Activated naive CD4-positive, alpha-beta T cell treated with anti-CD3 and anti-CD28 coated beads, Interleukin-2, amount 10 ng/mL, durations not matched to agents 7 days and 5 days (primary cell): ENCODE data around the gene SLC28A3.

Experiments
- CTCF ChIA-PET: fragments of 350-600 bp; sonication (Branson Sonifier 250); formaldehyde crosslinking; loops from one replicate; lab custom pipeline; 2021; ENCODE audit warnings: antibody characterized with exemption; lab: Charles Lee
- DNase-seq: peaks from one replicate; pipeline ENCODE4 v3.0.0-alpha.2; 2020
- H3K27ac Mint-ChIP-seq: one replicate; pipeline ENCODE4 v1.8.0; 2021; ENCODE audit warnings: mild to moderate bottlenecking, moderate library complexity, mixed read lengths
- H3K27me3 Mint-ChIP-seq: one replicate; pipeline ENCODE4 v1.8.0; 2021; ENCODE audit warnings: mild to moderate bottlenecking, mixed read lengths
- H3K36me3 Mint-ChIP-seq: one replicate; pipeline ENCODE4 v1.8.0; 2021; ENCODE audit warnings: mixed read lengths
- H3K4me1 Mint-ChIP-seq: one replicate; pipeline ENCODE4 v1.8.0; 2021; ENCODE audit warnings: mixed read lengths
- H3K4me3 Mint-ChIP-seq: one replicate; pipeline ENCODE4 v1.8.0; 2021; ENCODE audit warnings: mild to moderate bottlenecking, moderate library complexity, mixed read lengths
- H3K9me3 Mint-ChIP-seq: one replicate; pipeline ENCODE4 v1.8.0; 2021; ENCODE audit warnings: mixed read lengths

The SLC28A3 gene

DNA sequence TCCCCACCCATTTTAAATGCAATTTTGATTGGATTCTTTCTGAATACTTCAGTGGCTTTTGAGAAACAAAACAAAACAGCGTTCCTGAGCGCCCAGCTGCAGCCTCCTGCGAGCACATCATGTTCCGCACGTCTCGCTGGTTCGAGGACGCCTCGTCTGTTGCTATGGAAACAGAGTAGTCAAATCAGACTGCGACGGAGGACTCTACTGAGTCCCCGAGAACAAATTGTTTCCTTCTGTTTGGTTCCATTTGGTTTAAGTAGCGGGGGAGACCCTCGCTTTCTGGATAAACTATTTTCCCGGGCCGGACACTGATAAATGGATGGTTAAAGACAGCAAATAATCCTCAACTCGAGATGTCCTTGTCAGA lies 69.0 kb downstream of the SLC28A3 start:
- peaks cover 24% of the 10 kb centered on the region for H3K4me1 Mint-ChIP-seq
- H3K9me3 Mint-ChIP-seq = no peaks in the 10 kb centered on the region
- DNase-seq = peak; percentile 80
- no peaks in the 10 kb centered on the region for H3K36me3 Mint-ChIP-seq
- peaks cover 10% of the 10 kb centered on the region for H3K27me3 Mint-ChIP-seq
- CTCF ChIA-PET = interaction anchor here (2.6 kb wide), 1 partner anchor 14 kb away, joined by 10 read pairs; no protein-coding TSS in a partner anchor
- peak overlapping the region; percentile 70 for H3K4me3 Mint-ChIP-seq
- peak overlapping the region; percentile 59 for H3K27ac Mint-ChIP-seq

DNA sequence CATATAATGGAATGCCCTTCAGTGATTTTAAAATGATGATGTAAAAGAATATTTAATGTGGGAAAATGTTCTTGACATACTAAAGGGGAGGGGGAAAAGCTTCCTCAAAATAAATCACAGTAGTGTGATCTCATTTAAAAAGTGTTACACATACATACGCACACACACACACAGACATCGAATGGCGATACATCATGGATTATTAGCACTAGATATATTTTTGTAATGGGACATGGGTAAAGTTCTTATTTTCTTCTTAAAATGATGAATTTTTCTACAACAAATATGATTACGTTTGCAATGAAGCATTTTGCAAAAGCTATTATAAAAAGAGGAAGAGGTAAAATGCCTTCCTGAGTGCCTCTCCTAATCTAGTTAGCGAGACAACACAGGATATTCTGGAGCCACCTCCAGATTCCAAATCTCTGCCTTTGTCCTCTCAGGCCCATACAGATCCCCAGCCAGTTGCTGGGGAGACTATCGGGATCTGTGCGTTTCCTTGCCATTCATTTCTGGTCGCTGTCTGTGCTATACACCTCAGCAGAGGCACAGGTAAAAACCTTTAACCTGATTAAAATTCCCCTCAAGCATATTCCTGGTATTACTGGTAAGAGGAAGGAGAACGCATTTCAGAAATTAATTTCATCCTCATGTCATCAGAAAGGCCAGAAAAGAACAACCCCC lies 69.6 kb downstream of the SLC28A3 start:
- Mint-ChIP-seq H3K9me3 (no peaks in the 10 kb centered on the region), H3K4me3 (peak overlapping the region; percentile 70), H3K27ac (peak overlapping the region; percentile 59), H3K4me1 (peaks cover 29% of the 10 kb centered on the region), H3K36me3 (no peaks in the 10 kb centered on the region), H3K27me3 (peaks cover 10% of the 10 kb centered on the region)
- DNase-seq = no peak
- CTCF ChIA-PET = interaction anchor here (0.9 to 2.6 kb wide), 3 partner anchors 15 to 44 kb away, joined by 3 to 10 read pairs (median 3); no protein-coding TSS in a partner anchor

DNA sequence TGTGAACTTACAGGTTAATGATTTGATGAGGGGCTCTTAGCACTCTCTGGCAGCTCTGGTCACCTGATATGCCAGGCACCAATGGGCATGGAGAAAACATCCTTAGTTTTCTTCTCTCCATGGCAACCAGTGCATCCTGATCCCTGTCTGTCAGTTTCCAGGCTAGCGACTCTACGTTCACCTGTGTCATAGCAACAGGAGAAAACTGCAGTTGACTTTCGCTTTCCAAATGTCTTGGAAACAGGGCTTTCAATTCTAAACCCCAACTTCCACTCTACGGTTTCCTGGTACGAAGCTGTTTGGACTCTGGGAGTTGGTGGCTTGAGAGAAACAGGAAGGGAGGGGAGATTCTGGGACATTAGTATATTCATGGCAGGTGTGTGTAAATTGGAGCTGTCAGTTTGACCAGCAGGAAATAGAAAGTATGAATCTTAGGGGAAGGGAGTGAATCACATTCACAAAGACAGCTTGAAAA lies 74.4 kb downstream of the SLC28A3 start:
- Mint-ChIP-seq H3K4me1 (peaks cover 15% of the 10 kb centered on the region), H3K36me3 (no peaks in the 10 kb centered on the region), H3K9me3 (no peaks in the 10 kb centered on the region), H3K4me3 (peak overlapping the region; percentile 11), H3K27ac (no peak overlapping the region), H3K27me3 (no peaks in the 10 kb centered on the region)
- CTCF ChIA-PET = interaction anchor here (1.1 to 2.4 kb wide), 5 partner anchors 11 to 346 kb away, joined by 3 to 17 read pairs (median 4); no protein-coding TSS in a partner anchor
- DNase-seq = peak; percentile 36

DNA sequence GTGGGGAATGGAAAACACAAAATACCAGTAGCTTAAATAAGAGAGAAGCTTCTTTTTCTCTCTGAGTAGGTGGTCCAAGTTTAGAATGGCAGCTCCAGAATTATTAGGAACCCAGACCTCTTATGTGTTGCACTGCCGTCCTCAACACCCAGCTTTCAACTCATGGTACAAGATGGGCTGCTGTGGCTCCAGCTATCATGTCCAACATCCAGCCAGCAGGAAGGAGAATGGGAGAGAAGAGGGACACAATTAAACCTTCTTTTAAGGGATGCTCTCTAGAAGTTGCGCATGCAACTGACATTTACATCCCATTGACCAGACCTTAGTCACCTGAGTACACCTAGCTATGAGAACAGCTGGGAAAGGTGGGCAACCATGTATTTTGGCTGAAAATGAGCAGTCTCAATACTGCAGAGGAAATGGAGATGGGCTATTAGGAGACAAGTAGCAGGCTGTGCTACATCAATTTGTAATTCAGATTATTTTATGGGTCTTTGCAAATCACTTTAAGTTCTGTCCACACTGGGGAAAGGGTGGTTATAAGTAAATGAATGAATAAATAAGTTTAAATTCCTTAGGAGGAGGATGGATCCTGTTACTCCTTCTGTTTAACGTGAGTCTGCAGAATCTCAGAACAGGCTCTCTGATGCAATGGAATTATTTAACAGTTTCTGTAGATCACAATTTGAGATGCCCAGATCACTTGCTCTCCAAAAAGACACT lies 76.1 kb downstream of the SLC28A3 start:
- no peaks in the 10 kb centered on the region for H3K36me3 Mint-ChIP-seq
- H3K4me1 Mint-ChIP-seq = peaks cover 12% of the 10 kb centered on the region
- CTCF ChIA-PET = interaction anchor here (0.7 to 2.4 kb wide), 5 partner anchors 30 to 327 kb away, joined by 4 to 23 read pairs (median 5); no protein-coding TSS in a partner anchor
- no peak for DNase-seq
- H3K4me3 Mint-ChIP-seq = no peak overlapping the region
- no peak overlapping the region for H3K27ac Mint-ChIP-seq
- no peaks in the 10 kb centered on the region for H3K27me3 Mint-ChIP-seq
- H3K9me3 Mint-ChIP-seq = no peaks in the 10 kb centered on the region

DNA sequence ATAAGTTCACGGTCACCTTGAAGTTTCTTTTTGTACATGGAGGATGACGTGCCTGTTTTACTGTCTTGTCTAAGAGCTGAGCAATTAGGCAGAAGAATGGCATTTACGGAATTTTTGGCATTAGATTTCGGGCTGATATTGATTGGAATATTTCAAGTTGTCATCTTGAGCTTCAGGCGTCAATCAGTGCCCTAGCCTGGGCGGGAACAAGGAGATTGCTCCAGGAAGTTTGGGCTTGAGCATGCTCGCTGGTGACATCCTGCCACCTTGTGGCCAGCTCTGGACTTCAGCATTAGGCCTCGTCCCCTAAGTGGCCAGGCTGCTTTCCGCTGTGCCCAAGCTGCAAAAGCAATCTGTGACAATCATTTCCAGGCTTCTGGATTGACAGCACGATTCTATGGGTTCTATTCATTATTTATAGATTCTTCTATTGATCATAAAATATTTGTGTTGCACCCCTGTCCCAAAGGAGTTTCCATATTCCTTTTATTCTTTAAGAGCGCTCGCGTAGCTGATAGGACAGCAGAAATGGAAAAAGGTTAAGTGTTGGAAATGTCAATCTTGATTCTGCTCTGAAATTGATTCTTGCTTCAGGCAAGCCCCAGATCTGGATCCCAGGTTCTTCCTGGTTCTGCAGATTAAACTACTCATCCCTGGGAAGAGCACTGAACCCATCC lies 79.3 kb downstream of the SLC28A3 start:
- H3K27me3 Mint-ChIP-seq = peaks cover 6% of the 10 kb centered on the region
- no peak overlapping the region for H3K4me3 Mint-ChIP-seq
- H3K36me3 Mint-ChIP-seq = no peaks in the 10 kb centered on the region
- peaks cover 7% of the 10 kb centered on the region for H3K4me1 Mint-ChIP-seq
- CTCF ChIA-PET = interaction anchor here (0.9 to 4.0 kb wide), 28 partner anchors 9 to 351 kb away, joined by 3 to 63 read pairs (median 4); partner anchors contain the start of genes HNRNPK, KIF27 and RMI1
- peak; percentile 71 for DNase-seq
- H3K9me3 Mint-ChIP-seq = no peaks in the 10 kb centered on the region
- no peak overlapping the region for H3K27ac Mint-ChIP-seq

DNA sequence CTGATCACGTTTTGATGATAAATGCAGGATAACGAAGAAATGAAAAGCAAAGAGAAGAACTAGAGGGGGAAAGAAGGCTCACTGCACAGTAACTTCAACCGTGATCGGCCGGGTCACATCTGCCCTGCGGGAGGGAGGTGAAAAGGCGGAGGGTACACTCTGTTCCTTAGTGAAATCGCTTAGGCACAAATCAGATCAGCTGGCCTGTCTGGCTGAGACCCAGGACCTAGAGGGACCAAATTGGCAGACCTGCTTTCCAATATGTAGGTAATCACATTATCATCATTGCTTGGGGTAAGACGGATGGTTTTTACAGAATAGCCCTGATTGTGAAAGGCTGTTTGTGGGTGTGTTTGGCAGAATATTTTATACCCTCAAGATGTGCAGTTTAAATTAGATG lies 82.2 kb downstream of the SLC28A3 start:
- Mint-ChIP-seq H3K27ac (no peak overlapping the region), H3K36me3 (no peaks in the 10 kb centered on the region), H3K27me3 (peaks cover 6% of the 10 kb centered on the region)

DNA sequence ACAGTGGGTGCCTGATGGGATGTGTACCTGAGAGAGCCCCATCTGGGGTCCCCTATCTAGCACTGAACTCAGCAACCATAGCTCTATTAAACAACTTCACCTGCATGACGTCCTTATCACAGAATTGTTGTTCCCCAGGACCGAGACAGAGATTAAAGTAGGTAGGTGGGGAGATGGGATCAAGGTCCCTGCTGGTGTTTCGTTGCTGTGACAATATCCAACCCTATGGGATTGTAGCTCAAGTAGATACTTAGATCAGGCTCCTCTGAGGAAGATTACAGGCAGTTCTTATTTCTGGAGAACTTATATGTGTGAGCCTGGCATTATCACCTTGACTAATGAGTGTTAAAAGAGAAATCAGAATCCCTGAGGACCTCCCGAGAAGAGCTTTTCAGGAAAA lies 84.9 kb downstream of the SLC28A3 start:
- Mint-ChIP-seq H3K36me3 (no peaks in the 10 kb centered on the region), H3K4me3 (no peak overlapping the region), H3K27me3 (peaks cover 11% of the 10 kb centered on the region), H3K27ac (no peak overlapping the region), H3K9me3 (no peaks in the 10 kb centered on the region), H3K4me1 (no peaks in the 10 kb centered on the region)
- no peak for DNase-seq
- CTCF ChIA-PET = no interaction called here

More for the DNA sequence above, 82.2 kb downstream of the SLC28A3 start:
- peaks cover 3% of the 10 kb centered on the region for H3K4me1 Mint-ChIP-seq
- DNase-seq = no peak
- no peak overlapping the region for H3K4me3 Mint-ChIP-seq
- CTCF ChIA-PET = interaction anchor here (4.0 kb wide), 1 partner anchor 56 kb away, joined by 43 read pairs; no protein-coding TSS in a partner anchor
- no peaks in the 10 kb centered on the region for H3K9me3 Mint-ChIP-seq

DNA sequence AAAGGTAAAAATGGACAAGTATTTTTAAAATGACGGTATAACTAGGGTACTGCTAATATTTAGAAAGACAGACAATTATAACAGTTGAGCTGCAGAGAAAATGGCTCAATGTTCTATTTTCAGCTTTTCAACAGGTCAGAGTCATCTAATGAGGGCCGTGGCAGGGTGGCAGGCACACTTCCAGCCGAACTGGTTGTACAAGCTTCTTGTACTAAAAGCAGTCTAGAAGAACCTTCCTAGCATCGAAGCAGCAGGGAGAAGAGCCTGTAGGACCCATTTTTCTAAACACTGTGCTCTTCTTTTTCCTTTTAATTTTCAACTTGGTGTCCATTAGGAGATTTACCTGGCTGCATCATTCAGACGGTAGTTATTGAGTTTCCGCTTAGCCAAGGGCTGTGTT lies 85.6 kb downstream of the SLC28A3 start:
- Mint-ChIP-seq H3K9me3 (no peaks in the 10 kb centered on the region), H3K36me3 (no peaks in the 10 kb centered on the region), H3K4me3 (no peak overlapping the region), H3K27me3 (peaks cover 11% of the 10 kb centered on the region), H3K4me1 (no peaks in the 10 kb centered on the region), H3K27ac (no peak overlapping the region)
- DNase-seq = no peak
- CTCF ChIA-PET = no interaction called here

DNA sequence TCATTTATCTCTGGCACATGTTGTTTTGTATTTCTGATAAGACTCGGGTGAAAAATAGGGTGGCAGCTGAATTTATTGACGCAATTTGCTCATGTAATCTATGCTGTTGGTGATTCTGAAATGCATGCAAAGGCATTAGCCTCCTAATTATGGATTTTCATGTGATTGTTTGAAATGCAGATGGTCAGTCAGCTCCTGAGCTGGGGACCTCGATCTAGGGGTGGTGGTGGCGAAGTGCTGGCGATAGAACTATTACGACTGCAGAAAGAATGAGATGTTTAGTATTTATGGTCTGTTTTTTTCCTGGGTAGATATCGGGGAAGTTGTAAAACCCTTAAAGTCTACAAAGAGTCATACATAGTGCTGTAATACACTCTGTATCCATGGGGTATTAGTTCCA lies 88.6 kb downstream of the SLC28A3 start:
- CTCF ChIA-PET = interaction anchor here (2.4 kb wide), 1 partner anchor 9 kb away, joined by 9 read pairs; no protein-coding TSS in a partner anchor
- H3K27me3 Mint-ChIP-seq = peaks cover 5% of the 10 kb centered on the region
- no peaks in the 10 kb centered on the region for H3K4me1 Mint-ChIP-seq
- no peak for DNase-seq
- no peaks in the 10 kb centered on the region for H3K36me3 Mint-ChIP-seq
- no peak overlapping the region for H3K27ac Mint-ChIP-seq
- H3K4me3 Mint-ChIP-seq = no peak overlapping the region
- no peaks in the 10 kb centered on the region for H3K9me3 Mint-ChIP-seq

DNA sequence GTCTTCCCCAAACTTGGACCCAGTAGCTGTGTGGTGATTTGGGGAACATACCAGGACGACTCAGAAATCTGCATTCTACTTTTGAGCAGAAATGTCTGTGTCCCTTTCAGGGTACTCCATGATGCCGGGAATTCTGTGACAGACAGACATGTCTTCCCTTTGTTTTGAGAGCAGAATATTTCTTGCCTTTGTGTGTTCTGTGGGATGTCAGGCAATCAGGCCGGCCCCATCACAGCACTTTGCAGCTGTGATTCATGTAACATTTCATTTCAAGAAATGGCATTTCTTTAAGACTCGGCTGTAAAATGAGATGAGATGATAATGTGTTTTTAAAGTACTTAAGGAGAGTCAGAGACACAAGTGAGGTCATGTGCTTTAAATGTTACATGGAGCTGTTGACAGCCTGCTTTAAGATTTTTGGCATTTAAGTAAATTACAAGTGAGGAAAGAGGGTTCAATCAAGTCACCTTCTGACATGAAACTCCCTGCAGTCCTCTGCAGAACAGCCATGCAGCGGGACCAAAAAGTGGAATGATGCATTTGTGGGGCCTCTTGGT lies 98.7 kb downstream of the SLC28A3 start:
- Mint-ChIP-seq H3K36me3 (no peaks in the 10 kb centered on the region), H3K4me3 (no peak overlapping the region), H3K9me3 (no peaks in the 10 kb centered on the region), H3K4me1 (no peaks in the 10 kb centered on the region), H3K27me3 (peaks cover 8% of the 10 kb centered on the region), H3K27ac (no peak overlapping the region)
- CTCF ChIA-PET = interaction anchor here (0.6 kb wide), 1 partner anchor 139 kb away, joined by 5 read pairs; no protein-coding TSS in a partner anchor
- no peak for DNase-seq

DNA sequence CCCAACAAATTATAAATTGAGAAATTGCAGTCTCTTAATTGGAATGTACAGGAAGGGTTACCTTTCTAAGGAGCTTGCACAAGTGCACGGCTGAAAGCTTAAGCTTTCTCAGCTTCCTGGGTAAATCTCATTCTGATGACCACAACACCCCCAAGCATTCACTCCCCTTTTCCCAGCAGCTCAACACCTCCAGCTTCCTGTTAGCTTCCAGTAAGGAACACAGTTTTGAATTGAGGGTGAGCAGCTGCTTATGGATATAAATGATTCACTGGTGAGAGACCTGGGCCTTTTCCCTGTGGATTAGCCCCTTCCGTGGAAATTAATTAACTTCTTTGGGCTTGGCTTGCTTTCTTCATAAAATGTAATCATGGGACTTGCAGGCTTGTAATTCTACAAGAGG lies 101.2 kb downstream of the SLC28A3 start:
- Mint-ChIP-seq H3K9me3 (no peaks in the 10 kb centered on the region), H3K27ac (no peak overlapping the region), H3K27me3 (peaks cover 4% of the 10 kb centered on the region), H3K4me1 (no peaks in the 10 kb centered on the region), H3K4me3 (no peak overlapping the region), H3K36me3 (no peaks in the 10 kb centered on the region)
- no peak for DNase-seq
- CTCF ChIA-PET = interaction anchor here (0.9 to 1.5 kb wide), 2 partner anchors 21 to 133 kb away, joined by 3 to 4 read pairs; no protein-coding TSS in a partner anchor

DNA sequence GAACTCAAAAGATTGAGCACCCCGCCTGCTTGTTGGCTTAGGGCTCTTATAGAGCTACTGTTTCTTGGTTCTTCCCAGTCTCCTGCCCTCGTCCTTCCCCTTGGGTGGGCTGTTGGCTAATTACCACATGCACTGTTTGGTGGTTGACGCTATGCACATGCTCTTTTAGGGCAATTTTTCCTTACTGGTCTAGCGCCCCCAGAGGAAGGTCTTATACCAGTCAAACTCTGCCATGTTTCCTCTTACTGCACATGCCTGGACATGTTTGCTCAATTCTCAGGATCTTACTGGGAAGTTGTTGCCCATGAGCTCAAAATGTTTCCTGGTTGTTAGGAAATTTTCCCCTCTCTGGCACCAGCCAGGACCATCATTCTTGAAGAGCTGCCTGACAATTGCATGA lies 101.9 kb downstream of the SLC28A3 start:
- no peak for DNase-seq
- Mint-ChIP-seq H3K36me3 (no peaks in the 10 kb centered on the region), H3K27me3 (peaks cover 4% of the 10 kb centered on the region), H3K9me3 (no peaks in the 10 kb centered on the region), H3K4me1 (no peaks in the 10 kb centered on the region), H3K27ac (no peak overlapping the region), H3K4me3 (no peak overlapping the region)
- CTCF ChIA-PET = interaction anchor here (0.9 to 1.5 kb wide), 2 partner anchors 22 to 132 kb away, joined by 3 to 4 read pairs; no protein-coding TSS in a partner anchor

DNA sequence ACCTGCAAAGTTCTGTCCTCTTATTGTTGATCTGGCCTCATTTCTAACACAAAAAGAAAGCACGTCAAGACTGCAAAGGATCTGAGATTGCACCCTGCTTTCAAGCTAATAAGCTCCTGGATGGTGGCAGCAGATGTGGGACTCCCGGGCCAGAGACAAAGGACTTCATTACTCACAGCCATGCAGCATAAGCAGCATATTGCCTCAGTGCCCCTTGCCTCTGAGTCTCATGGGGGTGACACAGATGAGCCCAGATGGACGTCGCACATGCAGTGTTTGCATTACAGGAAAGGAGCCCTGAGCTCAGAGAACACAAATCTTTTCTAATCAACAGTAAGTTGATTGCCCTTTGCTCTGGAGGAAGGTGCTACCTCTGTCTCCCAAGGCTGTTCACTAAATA lies 105.0 kb downstream of the SLC28A3 start:
- H3K27me3 Mint-ChIP-seq = peaks cover 3% of the 10 kb centered on the region
- no peak overlapping the region for H3K27ac Mint-ChIP-seq
- CTCF ChIA-PET = interaction anchor here (1.1 to 1.4 kb wide), 2 partner anchors 9 to 62 kb away, joined by 3 to 4 read pairs; no protein-coding TSS in a partner anchor
- H3K9me3 Mint-ChIP-seq = no peaks in the 10 kb centered on the region
- DNase-seq = no peak
- no peak overlapping the region for H3K4me3 Mint-ChIP-seq
- no peaks in the 10 kb centered on the region for H3K36me3 Mint-ChIP-seq
- no peaks in the 10 kb centered on the region for H3K4me1 Mint-ChIP-seq
